HG03565 (cell line): ENCODE results near the gene PON1.

Experiments used
- ATAC-seq: cut with Tn5 transposase; IDR thresholded peaks from one replicate; pipeline ENCODE4 v1.9.1; 2021; ENCODE audit warnings: mild to moderate bottlenecking, moderate library complexity; ENCODE audit not compliant: unreplicated experiment

The PON1 gene

DNA sequence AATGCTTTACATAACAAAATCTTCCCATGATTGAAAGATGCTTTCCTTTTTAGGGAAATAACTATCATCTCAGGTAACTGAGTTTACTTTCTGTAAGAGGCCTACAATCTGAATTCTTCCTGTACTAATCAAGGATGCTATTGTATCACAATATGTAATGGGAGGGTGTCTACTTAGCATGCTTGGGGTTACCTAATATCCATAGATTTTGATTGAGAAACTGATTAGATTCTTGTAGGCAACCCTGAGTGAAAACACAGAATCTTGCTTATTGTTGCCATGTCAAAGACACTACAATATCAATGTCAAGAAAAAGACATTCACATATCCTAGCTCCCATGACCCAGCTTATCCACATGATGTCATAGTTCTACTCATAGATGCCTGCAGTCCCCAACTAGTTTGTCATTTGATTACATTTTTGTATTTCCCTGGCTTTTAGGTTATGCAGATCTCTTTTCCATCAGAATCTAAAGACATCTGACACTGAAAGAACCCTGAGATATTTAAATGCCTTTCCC, 62.4 kb downstream of the PON1 start:
- ATAC-seq: no peak

DNA sequence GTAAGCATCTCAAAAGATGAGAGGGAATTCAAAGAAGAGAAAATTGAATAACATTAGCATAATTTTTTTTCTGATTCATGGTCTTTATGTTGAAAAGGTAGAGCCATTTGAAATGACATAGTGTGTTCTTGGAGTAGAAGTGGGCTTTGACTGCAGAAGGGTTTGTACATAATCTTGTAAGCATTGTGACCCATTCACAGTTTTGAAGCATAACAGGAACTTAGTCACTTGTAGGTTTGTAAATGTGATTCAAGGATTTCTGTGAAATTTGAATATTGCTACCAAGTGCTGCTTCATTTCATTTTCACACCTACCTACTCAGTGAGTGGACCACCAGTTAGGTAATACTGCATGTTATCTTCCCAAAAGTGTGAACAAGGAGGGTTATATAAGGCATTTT, 68.6 kb downstream of the PON1 start:
- ATAC-seq: no peak

DNA sequence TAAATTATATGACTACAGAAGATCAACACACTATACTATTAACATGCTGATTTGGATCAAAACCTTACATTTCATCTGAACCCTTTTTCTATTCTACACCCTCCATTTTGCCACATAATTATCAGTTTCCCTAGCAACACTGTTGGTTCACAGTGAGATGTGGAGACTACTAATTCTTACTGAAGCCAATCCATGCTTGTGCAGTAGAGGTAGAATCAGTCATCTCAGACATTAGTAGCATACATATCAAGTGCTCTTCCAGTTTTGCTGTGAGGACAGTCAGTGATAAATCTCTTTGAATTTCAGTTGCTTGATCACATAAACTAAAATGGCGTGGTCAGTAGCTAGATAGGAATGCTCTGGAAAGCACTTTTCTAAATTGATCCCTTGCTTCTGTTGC, 70.3 kb downstream of the PON1 start:
- ATAC-seq: no peak

DNA sequence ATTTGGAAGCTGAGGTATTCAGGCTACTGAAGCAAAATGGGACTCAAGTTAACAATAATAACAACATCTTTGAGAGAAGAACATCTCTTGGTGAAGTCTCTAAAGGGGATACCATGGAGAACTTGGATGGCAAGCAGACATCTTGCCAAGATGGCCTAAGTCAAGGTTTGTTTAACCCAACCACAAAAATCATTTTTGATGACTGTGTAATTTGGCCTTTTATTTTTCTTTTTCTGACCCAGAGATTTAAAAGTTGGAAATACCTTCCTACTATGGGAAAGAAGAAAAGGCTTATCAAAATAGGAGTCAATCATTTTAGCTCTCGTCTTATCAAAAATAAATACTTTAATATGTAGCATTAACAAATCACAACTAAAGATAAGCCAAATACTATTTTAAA, 72.4 kb downstream of the PON1 start:
- ATAC-seq: no peak

DNA sequence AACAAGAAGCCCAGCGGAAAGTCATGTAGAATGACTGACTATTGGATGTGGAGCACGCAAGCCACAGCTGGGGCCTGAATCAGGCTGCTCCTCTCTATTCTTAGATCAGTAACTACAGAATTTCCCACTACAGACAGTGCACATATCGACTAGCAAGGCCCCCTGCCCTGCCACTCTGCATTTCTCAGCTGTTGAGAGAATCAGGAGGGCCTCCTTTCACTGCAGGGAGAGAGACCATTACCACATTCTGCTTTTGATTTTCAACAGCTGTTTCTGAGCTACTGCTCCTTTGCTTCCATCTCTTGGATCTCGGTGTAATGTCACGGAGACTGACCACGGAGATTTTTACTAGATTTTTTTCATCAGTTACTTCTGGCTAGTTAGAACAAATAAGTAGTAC, 73.8 kb downstream of the PON1 start:
- ATAC-seq: no peak
